B cell (primary cell): Measurements from ENCODE around the gene PPARG. TPM values are rescaled to one million over a fixed set of nuclear protein-coding genes. Genes with fewer than 3 reads are reported as not detected.

ENCODE experiments used
- ATAC-seq: fragments of 200-7000 bp; cut with Tn5 transposase; one replicate; pipeline ENCODE4 v1.10.0; 2021; ENCODE audit warnings: low read depth, mild to moderate bottlenecking, moderate number of reproducible peaks, moderate library complexity
- CTCF ChIA-PET: fragments of 350-600 bp; sonication (Branson Sonifier 250); formaldehyde crosslinking; loops from one replicate; lab custom pipeline; 2021; ENCODE audit warnings: antibody characterized with exemption, inconsistent platforms; lab: Charles Lee
- POLR2A ChIA-PET: fragments of 350-600 bp; sonication (Branson Sonifier 250); formaldehyde crosslinking; loops from one replicate; lab custom pipeline; 2021; ENCODE audit warnings: antibody characterized with exemption; lab: Charles Lee
- DNase-seq: peaks from one replicate; pipeline ENCODE4 v3.0.0; 2013
- H2AFZ ChIP-seq: 2 replicates; pipeline ENCODE4 v1.6.1; 2012; ENCODE audit warnings: mild to moderate bottlenecking, low read depth, low read length; ENCODE audit not compliant: insufficient read depth, poor library complexity, severe bottlenecking
- H3K27ac ChIP-seq, 2 donors: 1 replicate in 1 of 2; 2 replicates in 1 of 2; pipeline ENCODE4 v1.5.1; 2012 to 2013; ENCODE audit warnings: low read length in 2 of 2, mild to moderate bottlenecking in 2 of 2, moderate library complexity in 1 of 2
- H3K27me3 ChIP-seq, 4 experiments: fragments of 200-600 bp in 1 of 4; sonication (generic) in 1 of 4; replicated peaks in 1 of 4; 1 replicate in 2 of 4; 2 replicates in 2 of 4; pipeline versions ENCODE4 v1.6.1 to v1.7.0; 2013 to 2016; ENCODE audit warnings: low read length in 3 of 4, mild to moderate bottlenecking in 2 of 4, mixed read lengths in 1 of 4, moderate library complexity in 1 of 4; ENCODE audit not compliant: insufficient read depth in 4 of 4, control insufficient read depth in 3 of 4; ENCODE audit errors: control extremely low read depth in 1 of 4
- H3K36me3 ChIP-seq, 2 experiments: replicated peaks in 1 of 2; 1 replicate in 1 of 2; 2 replicates in 1 of 2; pipeline versions ENCODE4 v1.6.1 to v1.7.1; 2013; ENCODE audit warnings: low read length in 1 of 2; ENCODE audit not compliant: insufficient read depth in 2 of 2, control insufficient read depth in 1 of 2; ENCODE audit errors: control extremely low read depth in 1 of 2, extremely low read depth in 1 of 2
- H3K4me1 ChIP-seq, 2 donors: fragments of 200-600 bp in 1 of 2; sonication (generic) in 1 of 2; 1 replicate in 1 of 2; 2 replicates in 1 of 2; pipeline versions ENCODE4 v1.5.1 to v1.6.1; 2013 to 2017; ENCODE audit warnings: low read length in 2 of 2; ENCODE audit not compliant: control insufficient read depth in 2 of 2, insufficient read depth in 2 of 2
- H3K4me2 ChIP-seq: replicated peaks from 2 replicates; pipeline ENCODE3; 2012; ENCODE audit warnings: mild to moderate bottlenecking, low read depth, low read length; ENCODE audit not compliant: poor library complexity, severe bottlenecking
- H3K4me3 ChIP-seq, 5 experiments: fragments of 200-600 bp in 1 of 5; sonication (generic) in 1 of 5; 1 replicate in 3 of 5; 2 replicates in 2 of 5; pipeline versions ENCODE4 v1.5.1 to v1.7.0; 2011 to 2016; ENCODE audit warnings: low read length in 4 of 5, mild to moderate bottlenecking in 4 of 5, low read depth in 2 of 5, control low read depth in 1 of 5, moderate library complexity in 1 of 5; ENCODE audit not compliant: insufficient read depth in 1 of 5; ENCODE audit errors: control extremely low read depth in 1 of 5, extremely low read depth in 1 of 5
- H3K79me2 ChIP-seq: fragments of 200-600 bp; sonication (generic); one replicate; pipeline ENCODE4 v1.6.0; 2016; ENCODE audit warnings: low read length; ENCODE audit not compliant: control insufficient read depth, insufficient read depth
- H3K9ac ChIP-seq: fragments of 200-600 bp; sonication (generic); 2 replicates; pipeline ENCODE4 v1.6.1; 2017; ENCODE audit warnings: mild to moderate bottlenecking, low read length, moderate library complexity
- H3K9me3 ChIP-seq, 3 donors: one replicate each; pipeline versions ENCODE4 v1.6.1 to v1.7.1; 2013; ENCODE audit warnings: low read length in 2 of 3; ENCODE audit not compliant: control insufficient read depth in 2 of 3, insufficient read depth in 1 of 3; ENCODE audit errors: control extremely low read depth in 1 of 3
- H4K20me1 ChIP-seq: 2 replicates; pipeline ENCODE4 v1.6.0; 2012; ENCODE audit warnings: mild to moderate bottlenecking, low read length; ENCODE audit not compliant: insufficient read depth, control insufficient read depth, poor library complexity, severe bottlenecking
- H3K27ac Mint-ChIP-seq: one replicate; pipeline ENCODE4 v1.8.0; 2021; ENCODE audit warnings: mixed read lengths
- H3K27me3 Mint-ChIP-seq: one replicate; pipeline ENCODE4 v1.8.0; 2021; ENCODE audit warnings: mixed read lengths
- H3K4me1 Mint-ChIP-seq: one replicate; pipeline ENCODE4 v1.8.0; 2021; ENCODE audit warnings: mixed read lengths
- H3K4me3 Mint-ChIP-seq: one replicate; pipeline ENCODE4 v1.8.0; 2021; ENCODE audit warnings: mixed read lengths
- H3K9me3 Mint-ChIP-seq: one replicate; pipeline ENCODE4 v1.8.0; 2022; ENCODE audit warnings: mixed read lengths; ENCODE audit not compliant: insufficient read depth
- CTCF ChIP-seq: fragments of 200-600 bp; IDR thresholded peaks from one replicate; pipeline ENCODE4 v1.8.0; 2022; ENCODE audit warnings: antibody characterized with exemption, mild to moderate bottlenecking
- EZH2 ChIP-seq: IDR thresholded peaks from 2 replicates; pipeline ENCODE4 v1.6.1; 2012; ENCODE audit warnings: borderline replicate concordance, low read depth, mild to moderate bottlenecking, moderate library complexity, low read length; ENCODE audit not compliant: insufficient read depth, poor library complexity, severe bottlenecking
- WGBS: methylation state at CpG from one replicate; pipeline ENCODE4 v1.1.5; 2013; ENCODE audit warnings: missing lambda C conversion rate; ENCODE audit not compliant: insufficient coverage; 5-methylcytosine and 5-hydroxymethylcytosine counted together
- intact Hi-C: fragments of 100-400 bp; cut with micrococcal nuclease; formaldehyde crosslinking; loops from one replicate; pipeline ENCODE4 v1.10.0; 2022
- polyA plus RNA-seq: library from polyadenylated mRNA; depleted of rRNA; stranded (reverse); fragments of >200 nt; gene quantifications from 2 replicates; pipeline ENCODE4 v1.2.3, GENCODE V29; 2012
- total RNA-seq, 2 donors: library from RNA; stranded (reverse); fragments of 120-200 nt in 1 of 2; gene quantifications; 1 replicate in 1 of 2; 2 replicates in 1 of 2; pipeline versions ENCODE4 v1.2.3 to v1.2.4, GENCODE V29; 2013 to 2022

PPARG gene
- total and polyA plus RNA-seq, 2 donors (not counting 1 experiment from before 2014, with no cell fraction given): 0.12 to 0.44 TPM

- Mint-ChIP-seq H3K27ac (no peak overlapping the region), H3K27me3 (no peaks in the 10 kb centered on the region), H3K9me3 (no peaks in the 10 kb centered on the region), H3K4me1 (peaks cover 37% of the 10 kb centered on the region), H3K4me3 (no peak overlapping the region)
- Histone ChIP-seq H3K9me3 (no peaks in the 10 kb centered on the region), H3K4me3 (no peak overlapping the region), H3K27ac (no peak overlapping the region), H3K4me2 (no peak overlapping the region), H2AFZ (no peak overlapping the region), H3K4me1 (peaks cover 17 to 21% of the 10 kb centered on the region in 2 donors), H3K27me3 (no peaks in the 10 kb centered on the region), H3K9ac (no peak overlapping the region), H3K36me3 (no peaks in the 10 kb centered on the region), H3K79me2 (no peaks in the 10 kb centered on the region), H4K20me1 (no peaks in the 10 kb centered on the region)
- 100% methylated on average over 2 of the region's 6 CpGs for WGBS
- no peak for TF ChIP-seq EZH2
- TF ChIP-seq CTCF: no peak
- DNase-seq (no peak), ATAC-seq (no peak)
- intact Hi-C loops: no loop called here
- ChIA-PET CTCF (no interaction called here), POLR2A (no interaction called here)
Measured at GRCh38 chr3:12396471-12396870, 107.6 kb downstream of the PPARG start.

- no peaks in the 10 kb centered on the region for H3K79me2 ChIP-seq
- no peaks in the 10 kb centered on the region for H3K9me3 ChIP-seq
- ChIA-PET CTCF (no interaction called here), POLR2A (no interaction called here)
- no peak overlapping the region for H3K4me2 ChIP-seq
- H3K36me3 ChIP-seq: no peaks in the 10 kb centered on the region
- H3K27me3 Mint-ChIP-seq: no peaks in the 10 kb centered on the region
- no peaks in the 10 kb centered on the region for H4K20me1 ChIP-seq
- no peak overlapping the region for H3K27ac Mint-ChIP-seq
- H3K9me3 Mint-ChIP-seq: no peaks in the 10 kb centered on the region
- ATAC-seq (no peak), DNase-seq (no peak)
- 80% methylated on average over 1 of the region's 1 CpG for WGBS
- TF ChIP-seq CTCF (no peak), EZH2 (no peak)
- H3K27me3 ChIP-seq: no peaks in the 10 kb centered on the region
- H2AFZ ChIP-seq: no peak overlapping the region
- H3K4me1 Mint-ChIP-seq: peaks cover 38% of the 10 kb centered on the region
- H3K4me3 ChIP-seq: no peak overlapping the region
- H3K9ac ChIP-seq: no peak overlapping the region
- intact Hi-C loops: no loop called here
- peaks cover 17 to 21% of the 10 kb centered on the region in 2 donors for H3K4me1 ChIP-seq
- no peak overlapping the region for H3K4me3 Mint-ChIP-seq
- H3K27ac ChIP-seq: no peak overlapping the region
Measured at GRCh38 chr3:12399226-12399625, 110.4 kb downstream of the PPARG start.
